GM21381 (cell line): ENCODE results near the gene MIGA1.
"Not testable (repeated sequence)": the region's sequence is repeated elsewhere in the genome, so short reads cannot be mapped to it uniquely, and the experiment has no call there.

Experiments used
- ATAC-seq: cut with Tn5 transposase; IDR thresholded peaks from one replicate; pipeline ENCODE4 v1.9.1; 2021; ENCODE audit warnings: mild to moderate bottlenecking, moderate library complexity; ENCODE audit not compliant: unreplicated experiment

MIGA1 gene

GRCh38 chr1:77797991-77798390 is 18.5 kb downstream of the MIGA1 start:
- ATAC-seq: no peak

GRCh38 chr1:77802026-77802425 is 22.6 kb downstream of the MIGA1 start:
- ATAC-seq: no peak

GRCh38 chr1:77803371-77803770 is 23.9 kb downstream of the MIGA1 start:
- no peak for ATAC-seq

- ATAC-seq: not testable (repeated sequence)
Observed at GRCh38 chr1:77809787-77810462, 30.5 kb downstream of the MIGA1 start.

GRCh38 chr1:77811589-77811988 is 32.1 kb downstream of the MIGA1 start:
- ATAC-seq: peak; percentile 71

GRCh38 chr1:77817368-77818209 is 38.1 kb downstream of the MIGA1 start:
- no peak for ATAC-seq

DNA sequence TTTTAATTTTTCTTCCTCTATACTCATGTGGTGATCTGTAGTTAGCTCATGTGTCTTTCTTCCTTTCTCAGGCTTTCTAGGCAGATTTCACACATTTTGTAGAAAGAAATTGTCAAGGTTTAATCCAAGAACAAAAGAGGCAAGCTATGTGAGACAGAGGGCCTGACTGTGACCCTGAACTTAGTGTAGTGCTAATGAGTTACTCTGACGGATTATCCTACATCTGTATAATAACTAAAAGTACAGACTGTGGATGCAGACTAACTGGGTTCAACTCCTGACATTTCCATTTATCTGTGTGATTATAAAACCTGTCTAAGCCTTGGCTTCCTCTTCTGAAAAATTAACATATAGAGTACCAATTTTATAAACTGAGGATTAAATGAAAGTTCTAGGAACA is 40.7 kb downstream of the MIGA1 start:
- no peak for ATAC-seq

DNA sequence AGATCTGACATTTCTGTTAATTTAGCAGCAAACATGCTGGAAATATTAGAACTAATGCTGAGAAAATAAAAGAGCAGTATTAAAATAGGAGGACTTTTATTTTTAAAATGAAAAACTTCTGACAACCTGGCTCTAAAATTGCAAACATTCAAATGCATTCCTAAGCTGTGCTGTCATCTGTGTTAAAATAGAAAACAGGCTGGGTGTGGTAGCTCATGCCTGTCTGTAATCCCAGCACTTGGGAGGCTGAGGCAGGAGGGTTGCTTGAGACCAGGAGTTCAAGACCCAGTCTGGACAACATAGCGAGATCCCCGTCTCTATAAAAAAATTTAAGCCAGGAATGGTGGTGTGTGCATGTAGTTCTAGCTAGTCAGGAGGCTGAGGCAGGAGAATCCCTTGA is 44.6 kb downstream of the MIGA1 start:
- no peak for ATAC-seq

DNA sequence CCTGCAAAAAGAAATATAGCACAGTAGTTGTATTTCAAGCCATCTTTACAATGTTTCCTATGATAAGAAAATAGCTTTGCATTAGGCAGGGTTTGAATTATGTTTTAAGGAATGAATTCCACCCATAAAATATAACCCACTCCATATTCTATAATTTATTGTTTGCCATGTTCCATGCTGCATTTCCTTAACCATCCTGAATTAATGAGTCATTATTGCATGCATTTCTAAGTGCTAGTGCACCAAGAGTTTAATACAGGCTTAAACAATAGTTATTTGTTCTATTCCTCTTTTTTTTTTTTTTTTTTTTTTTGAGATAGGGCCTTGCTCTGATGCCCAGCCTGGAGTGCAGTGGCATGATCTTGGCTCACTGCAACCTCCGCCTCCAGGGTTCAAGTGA is 45.2 kb downstream of the MIGA1 start:
- no peak for ATAC-seq

DNA sequence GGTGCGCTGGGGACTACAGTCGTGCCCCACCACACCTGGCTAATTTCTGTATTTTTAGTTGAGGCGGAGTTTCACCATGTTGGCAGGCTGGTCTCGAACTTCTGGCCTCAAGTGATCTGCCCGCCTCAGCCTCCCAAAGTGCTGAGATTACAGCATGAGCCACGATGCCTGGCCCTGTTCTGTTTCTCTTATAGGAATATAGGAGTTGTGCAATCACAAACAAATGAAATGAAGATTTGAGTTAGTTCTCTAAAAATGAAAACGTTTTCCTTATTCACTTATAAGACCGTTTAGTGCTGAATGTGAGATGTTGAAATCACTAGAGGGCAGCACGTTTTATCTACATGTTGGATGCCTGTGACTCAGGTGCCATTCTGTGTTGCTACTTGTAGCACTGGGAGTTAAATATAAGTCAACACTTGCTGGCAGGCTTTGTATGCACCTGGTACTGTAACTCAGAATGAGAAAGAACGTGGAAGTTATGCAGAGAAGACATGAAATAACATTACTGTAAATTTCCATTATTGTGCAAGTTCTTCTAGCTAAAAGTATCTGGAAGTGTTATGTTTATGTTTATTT is 45.8 kb downstream of the MIGA1 start:
- no peak for ATAC-seq

GRCh38 chr1:77826851-77827250 is 47.4 kb downstream of the MIGA1 start:
- ATAC-seq: not testable (repeated sequence)

- ATAC-seq: no peak
Observed at GRCh38 chr1:77828098-77828497, 48.6 kb downstream of the MIGA1 start.

- ATAC-seq: no peak
Observed at GRCh38 chr1:77829851-77830250, 50.4 kb downstream of the MIGA1 start.

GRCh38 chr1:77830946-77831345 is 51.5 kb downstream of the MIGA1 start:
- ATAC-seq: no peak

GRCh38 chr1:77831566-77831965 is 52.1 kb downstream of the MIGA1 start:
- no peak for ATAC-seq

GRCh38 chr1:77831976-77832711 is 52.7 kb downstream of the MIGA1 start:
- no peak for ATAC-seq

DNA sequence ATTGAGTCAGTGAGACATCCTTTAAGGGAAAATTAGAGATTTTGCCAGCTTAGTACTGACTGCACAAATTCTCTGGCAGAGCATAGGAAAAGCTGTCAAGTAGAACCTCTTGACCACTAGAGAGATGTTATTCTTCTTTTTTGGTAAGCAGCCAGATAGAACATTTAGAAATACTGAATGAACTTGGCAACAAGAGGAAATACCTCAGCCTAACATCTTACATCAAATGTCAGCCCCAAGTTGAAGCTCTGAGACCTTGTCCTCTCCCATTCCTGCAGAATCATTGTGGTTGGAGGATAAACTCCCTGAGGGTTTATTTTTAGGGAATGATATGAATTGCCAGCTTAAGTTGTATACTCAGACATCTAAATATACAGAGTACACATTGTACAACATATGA is 53.5 kb downstream of the MIGA1 start:
- no peak for ATAC-seq

DNA sequence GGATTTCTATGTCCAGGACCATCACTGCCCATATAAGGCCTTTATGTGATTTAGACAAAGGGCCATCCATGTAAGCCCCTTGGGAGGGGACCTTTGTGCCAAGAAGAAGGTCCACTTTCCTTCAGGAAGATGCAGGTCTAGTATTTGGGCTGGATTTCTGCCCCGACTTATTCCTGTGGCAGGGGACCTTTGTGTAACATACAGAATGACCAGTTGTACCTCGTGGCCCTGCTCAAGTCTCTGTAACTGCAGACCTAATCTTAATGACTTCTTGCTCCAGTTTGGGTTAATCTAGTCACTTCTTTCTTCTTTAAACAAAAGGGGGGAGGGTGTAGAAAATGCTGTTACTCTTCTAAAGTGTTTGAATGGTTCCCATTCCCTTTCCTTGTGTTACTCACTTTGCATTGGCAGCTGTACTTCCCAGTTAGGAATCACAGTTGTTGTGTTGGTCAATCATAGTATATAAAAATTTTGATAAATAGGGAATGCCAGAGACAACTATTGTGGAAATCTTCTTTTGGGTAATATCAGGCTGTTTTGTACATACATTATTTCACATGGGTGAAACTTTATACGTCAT is 54.2 kb downstream of the MIGA1 start:
- ATAC-seq: no peak

- ATAC-seq: no peak
Observed at GRCh38 chr1:77834771-77835334, 55.4 kb downstream of the MIGA1 start.

- ATAC-seq: no peak
Observed at GRCh38 chr1:77841574-77841973, 62.1 kb downstream of the MIGA1 start.

DNA sequence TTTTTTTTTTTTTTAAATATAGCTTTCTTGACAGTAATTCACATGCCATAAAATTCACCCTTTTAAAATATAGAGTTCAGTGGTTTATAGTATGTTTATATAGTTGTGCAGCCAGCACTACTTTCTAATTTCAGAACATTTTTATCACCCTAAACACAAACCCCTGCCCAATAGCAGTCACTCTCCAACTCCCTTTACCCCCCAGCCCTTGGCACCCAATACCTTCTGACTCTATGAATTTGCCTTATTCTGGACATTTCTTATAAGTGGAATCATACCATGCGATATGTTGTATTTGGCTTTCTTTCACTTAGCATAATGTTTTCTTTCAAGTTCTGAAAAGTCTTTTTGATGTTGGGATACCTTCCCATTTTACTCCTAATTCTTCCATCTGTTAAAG is 66.5 kb downstream of the MIGA1 start:
- ATAC-seq: no peak
